GM12872 (cell line): ENCODE data around the gene ACOT11.

Source experiments
- CTCF ChIP-seq: IDR thresholded peaks from 3 replicates; pipeline ENCODE4 v1.5.1; 2011; ENCODE audit warnings: low read depth, mild to moderate bottlenecking, low read length, moderate library complexity; ENCODE audit not compliant: insufficient read depth

ACOT11 gene

DNA sequence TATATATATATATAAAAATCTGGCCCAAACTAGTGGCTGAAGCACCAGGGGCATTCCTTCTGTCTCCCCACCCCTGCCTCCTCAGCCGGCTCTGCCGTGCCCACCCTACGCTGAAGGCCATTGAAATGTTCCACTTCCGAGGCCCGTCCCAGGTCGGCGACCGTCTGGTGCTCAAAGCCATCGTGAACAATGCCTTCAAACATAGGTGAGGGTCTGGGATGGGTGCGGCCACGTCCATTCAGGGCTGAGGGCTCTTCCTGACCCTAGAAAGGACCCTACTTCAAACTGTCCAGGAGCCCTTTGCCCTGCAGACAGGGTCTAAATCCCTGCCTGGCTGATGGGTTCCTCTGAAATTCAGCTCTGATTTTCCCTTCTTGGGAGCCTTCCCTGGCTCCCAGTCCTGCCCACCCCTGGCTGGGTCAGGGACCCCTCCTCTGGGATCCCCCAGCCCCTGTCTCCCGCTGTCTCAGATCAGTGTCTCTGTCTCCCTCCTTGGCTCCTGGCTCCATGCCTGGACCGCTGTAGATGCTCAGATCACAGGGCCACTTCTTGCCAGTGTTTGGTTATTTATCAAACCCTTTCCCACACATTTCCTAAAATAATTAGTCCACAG is 51.3 kb downstream of the ACOT11 start:
- TF ChIP-seq CTCF, result no peak

DNA sequence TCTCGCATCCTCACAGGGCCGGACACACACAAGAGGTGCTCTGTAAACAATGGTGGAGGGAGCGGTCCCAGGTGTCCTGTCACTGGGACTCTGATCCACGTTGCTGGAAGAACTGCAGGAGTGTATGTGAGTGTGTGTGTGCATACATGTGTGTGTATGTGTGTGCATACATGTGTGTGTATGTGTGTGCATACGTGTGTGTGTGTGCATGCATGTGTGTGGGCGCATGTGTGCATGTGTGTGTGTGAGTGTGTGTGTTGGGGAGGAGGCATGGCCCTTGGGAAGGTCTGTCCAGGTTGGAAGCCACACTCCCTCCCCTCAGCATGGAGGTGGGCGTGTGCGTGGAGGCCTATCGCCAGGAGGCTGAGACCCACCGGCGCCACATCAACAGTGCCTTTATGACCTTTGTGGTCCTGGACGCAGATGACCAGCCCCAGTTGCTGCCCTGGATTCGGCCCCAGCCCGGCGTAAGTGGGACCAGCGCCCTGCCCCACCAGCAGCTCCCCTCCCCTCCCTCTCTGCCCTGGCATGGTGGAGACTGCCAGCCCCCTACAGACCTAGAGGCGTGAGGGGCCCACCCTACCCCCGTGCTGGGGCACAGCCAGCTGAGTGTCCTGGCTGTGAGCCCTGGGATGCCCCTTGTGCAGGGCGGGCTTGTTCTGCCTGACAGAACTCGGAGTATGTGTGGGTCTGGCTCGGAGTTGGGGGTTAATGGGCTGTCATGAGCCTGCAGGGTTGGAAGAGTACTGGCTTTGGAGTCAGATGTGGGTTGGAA is 53.1 kb downstream of the ACOT11 start:
- TF ChIP-seq CTCF, result no peak

DNA sequence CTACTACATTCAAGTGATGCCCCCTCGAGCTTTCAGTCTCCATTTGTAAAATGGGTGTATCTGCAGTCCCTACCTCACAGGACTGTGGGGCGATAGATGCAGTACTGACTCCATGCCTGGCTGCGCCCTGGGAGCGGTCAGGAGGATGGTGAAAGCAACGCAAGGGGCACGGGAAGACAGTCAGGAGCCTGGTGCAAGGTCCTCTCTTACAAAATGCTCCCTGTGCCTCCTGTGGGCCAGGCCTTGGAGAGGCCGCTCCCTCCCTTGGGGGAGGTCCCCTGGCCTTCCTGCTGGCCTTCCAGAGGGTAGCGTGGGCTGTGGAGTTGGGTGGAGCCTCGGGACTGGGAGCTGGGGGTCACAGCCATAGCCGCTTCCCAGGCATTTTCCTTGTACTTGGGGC is 53.7 kb downstream of the ACOT11 start:
- TF ChIP-seq CTCF, result no peak

- no peak for TF ChIP-seq CTCF
Measured at GRCh38 chr1:54602554-54602953, 54.5 kb downstream of the ACOT11 start.

DNA sequence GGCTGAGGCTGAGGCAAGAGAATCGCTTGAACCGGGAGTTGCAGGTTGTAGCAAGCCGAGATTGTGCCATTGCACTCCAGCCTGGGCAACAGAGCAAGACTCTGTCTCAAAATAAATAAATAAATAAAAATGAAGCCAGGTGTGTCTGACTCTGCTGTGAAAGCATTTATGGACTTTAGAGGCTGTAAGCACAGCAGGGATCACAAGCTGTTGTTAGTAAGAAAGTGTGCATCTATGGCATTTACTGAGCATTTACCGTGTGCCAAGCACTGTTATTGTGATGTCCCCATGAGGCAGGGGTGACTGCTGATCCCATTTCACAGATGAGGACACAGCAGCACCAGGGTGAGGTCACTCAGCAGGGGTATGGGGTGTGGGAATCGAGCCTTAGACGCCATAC is 55.2 kb downstream of the ACOT11 start:
- TF ChIP-seq CTCF, result no peak

GRCh38 chr1:54604051-54604450 is 56.0 kb downstream of the ACOT11 start:
- TF ChIP-seq CTCF, result no peak

DNA sequence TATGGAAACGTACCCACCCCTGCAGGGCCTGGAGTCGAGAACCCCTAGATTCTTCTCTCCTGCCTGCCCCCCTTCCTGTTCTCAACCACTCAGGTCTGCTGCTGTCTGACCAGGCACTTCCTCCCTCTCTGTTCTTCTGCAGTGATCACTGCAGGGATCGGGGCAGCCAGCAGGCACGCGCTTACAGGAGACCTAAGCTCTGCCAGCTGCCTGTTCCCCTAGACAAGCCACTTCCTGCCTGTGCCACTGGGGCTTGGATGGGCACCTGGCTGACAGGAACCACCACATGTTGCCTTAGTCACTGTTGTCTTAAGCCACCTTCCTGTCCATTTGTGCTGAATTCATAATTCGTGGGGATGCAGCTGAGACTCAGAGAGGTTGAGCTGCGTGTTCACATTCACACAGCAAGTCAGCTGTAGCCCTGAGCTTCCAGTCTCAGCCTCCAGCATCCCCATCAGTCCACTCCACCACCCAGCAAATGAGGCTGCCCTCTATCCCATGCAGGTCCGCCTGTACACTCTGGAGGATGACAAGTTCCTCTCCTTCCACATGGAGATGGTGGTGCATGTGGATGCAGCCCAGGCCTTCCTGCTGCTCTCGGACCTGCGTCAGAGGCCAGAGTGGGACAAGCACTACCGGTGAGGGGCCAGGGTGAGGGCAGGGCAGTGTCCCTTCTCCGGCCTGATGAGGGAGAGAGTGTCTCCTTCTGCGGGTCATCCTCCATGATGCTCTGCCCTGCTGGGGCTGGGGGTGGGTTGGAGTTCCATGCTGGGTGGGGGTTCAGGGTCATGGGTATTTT is 56.7 kb downstream of the ACOT11 start:
- TF ChIP-seq CTCF, result no peak
